ENCODE results near the gene TMEM184A. TPM values are rescaled to one million over a fixed set of nuclear protein-coding genes. Genes with fewer than 3 reads are reported as not detected.

The TMEM184A gene
- total and polyA plus RNA-seq, 2 experiments from 2014 or later, result 0.18 to 0.66 TPM

DNA sequence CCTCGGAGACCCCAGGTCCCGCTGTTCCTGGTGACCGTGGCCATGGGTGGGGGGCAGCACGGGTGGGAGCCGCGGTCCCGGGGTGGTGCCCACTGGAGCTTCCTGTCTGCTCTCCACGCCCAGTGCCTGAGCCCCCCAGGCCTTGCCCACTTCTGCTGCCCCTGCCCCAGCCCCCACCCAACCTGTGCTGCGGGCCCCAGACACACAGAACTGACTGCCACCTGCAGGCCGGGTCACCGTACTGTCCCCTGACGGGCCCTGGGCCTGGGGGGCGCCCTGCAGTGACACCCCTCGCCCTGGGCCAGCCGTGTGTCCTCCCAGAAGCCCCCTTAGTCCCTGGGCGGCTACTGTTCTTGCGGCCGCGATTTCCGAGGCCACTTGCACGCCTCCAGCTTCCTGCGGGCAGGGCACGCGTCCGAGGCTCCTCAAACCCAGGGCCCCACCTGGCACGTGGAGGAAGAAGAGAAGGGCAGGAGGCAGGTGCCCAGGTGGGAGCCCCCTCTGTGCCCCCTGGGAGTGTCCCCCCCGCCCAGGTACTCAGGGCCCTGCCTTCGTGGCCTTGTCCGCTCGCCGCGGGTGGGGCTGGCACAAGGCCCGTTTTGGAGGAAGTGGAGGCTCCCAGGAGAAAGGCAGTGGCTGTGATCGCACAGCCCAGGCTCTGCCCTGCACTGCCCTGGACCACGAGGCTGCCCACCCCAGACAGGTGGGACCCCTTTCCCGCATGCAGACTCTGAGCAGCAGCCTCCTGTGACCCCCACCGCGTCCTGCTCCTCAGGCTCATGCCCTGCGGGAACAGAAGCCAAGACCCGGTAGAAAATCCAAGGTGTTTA, 10.4 kb downstream of the TMEM184A start (continued):
- TF ChIP-seq, protein P1, sequence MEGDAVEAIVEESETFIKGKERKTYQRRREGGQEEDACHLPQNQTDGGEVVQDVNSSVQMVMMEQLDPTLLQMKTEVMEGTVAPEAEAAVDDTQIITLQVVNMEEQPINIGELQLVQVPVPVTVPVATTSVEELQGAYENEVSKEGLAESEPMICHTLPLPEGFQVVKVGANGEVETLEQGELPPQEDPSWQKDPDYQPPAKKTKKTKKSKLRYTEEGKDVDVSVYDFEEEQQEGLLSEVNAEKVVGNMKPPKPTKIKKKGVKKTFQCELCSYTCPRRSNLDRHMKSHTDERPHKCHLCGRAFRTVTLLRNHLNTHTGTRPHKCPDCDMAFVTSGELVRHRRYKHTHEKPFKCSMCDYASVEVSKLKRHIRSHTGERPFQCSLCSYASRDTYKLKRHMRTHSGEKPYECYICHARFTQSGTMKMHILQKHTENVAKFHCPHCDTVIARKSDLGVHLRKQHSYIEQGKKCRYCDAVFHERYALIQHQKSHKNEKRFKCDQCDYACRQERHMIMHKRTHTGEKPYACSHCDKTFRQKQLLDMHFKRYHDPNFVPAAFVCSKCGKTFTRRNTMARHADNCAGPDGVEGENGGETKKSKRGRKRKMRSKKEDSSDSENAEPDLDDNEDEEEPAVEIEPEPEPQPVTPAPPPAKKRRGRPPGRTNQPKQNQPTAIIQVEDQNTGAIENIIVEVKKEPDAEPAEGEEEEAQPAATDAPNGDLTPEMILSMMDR (conservative IDR thresholded peaks at IDR 0.05; ENCODE audit: low read depth in 2 of 2), result peak in 1 of 2 experiments; percentile 36; a peak in 2 of 4 replicates

DNA sequence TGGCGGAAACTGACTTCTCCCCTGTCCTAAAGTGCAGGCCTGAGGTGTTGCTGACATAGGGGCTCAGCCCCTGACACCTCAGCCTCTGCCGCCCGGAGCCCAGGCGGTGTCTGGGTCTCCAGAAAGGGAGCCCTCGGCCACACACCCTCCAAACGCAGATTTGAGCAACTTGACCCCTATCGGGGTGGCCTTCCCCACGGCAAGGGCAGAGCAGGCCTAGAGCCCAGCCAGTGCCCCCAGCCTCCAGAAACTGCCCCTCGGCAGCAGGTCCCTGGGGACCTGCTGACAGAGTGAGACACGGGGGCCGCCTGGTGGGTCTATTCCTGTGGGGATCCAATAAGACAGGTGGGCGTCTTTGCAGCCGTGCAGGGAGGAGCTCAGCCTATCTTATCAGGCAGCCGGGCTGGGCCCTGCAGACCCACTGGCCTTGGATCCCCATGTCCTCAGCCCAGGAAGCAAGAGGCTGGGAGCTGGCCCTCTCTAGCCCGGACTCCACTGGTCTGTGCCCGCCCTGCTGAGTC, 11.0 kb downstream of the TMEM184A start:
- Histone ChIP-seq H4K20me1 (replicated peaks; ENCODE audit: insufficient read depth) (no peaks in the 10 kb centered on the region), H3F3A (replicated peaks; ENCODE audit: low read depth) (no peaks in the 10 kb centered on the region), H3K79me2 (replicated peaks; ENCODE audit: insufficient read depth) (no peaks in the 10 kb centered on the region), H2AFZ (no peak overlapping the region), H3K4me3 (no peak overlapping the region), H3K36me3 (ENCODE audit: insufficient read depth) (no peaks in the 10 kb centered on the region), H3K4me1 (ENCODE audit: insufficient read depth) (no peaks in the 10 kb centered on the region), H3K9me2 (ENCODE audit: insufficient read depth) (no peaks in the 10 kb centered on the region), H3K27me3 (ENCODE audit: insufficient read depth) (no peaks in the 10 kb centered on the region), H3K27ac (ENCODE audit: low read depth) (no peak overlapping the region), H3K4me2 (no peak overlapping the region)
- H3K4me3 Mint-ChIP-seq, result no peak overlapping the region
- H3K4me1 Mint-ChIP-seq, result peaks cover 2% of the 10 kb centered on the region; the same call in 1 of the 3 replicates
- DNase-seq (ENCODE audit: low spot score), result no peak
- peaks cover 1% of the 10 kb centered on the region for H3K27me3 Mint-ChIP-seq (ENCODE audit: insufficient read depth, low read depth, poor library complexity)
- no peaks in the 10 kb centered on the region for H3K9me3 Mint-ChIP-seq
- H3K27ac Mint-ChIP-seq, result no peak overlapping the region
- no peak for ATAC-seq
- H3K36me3 Mint-ChIP-seq (ENCODE audit: low read depth), result no peaks in the 10 kb centered on the region
- TF ChIP-seq POLR2AphosphoS5 (IDR thresholded peaks at IDR 0.05; ENCODE audit: low read depth), result no peak
- no peak for TF ChIP-seq EZH2 (IDR thresholded peaks at IDR 0.05; ENCODE audit: low read depth, unreplicated experiment)
- TF ChIP-seq, protein P2, sequence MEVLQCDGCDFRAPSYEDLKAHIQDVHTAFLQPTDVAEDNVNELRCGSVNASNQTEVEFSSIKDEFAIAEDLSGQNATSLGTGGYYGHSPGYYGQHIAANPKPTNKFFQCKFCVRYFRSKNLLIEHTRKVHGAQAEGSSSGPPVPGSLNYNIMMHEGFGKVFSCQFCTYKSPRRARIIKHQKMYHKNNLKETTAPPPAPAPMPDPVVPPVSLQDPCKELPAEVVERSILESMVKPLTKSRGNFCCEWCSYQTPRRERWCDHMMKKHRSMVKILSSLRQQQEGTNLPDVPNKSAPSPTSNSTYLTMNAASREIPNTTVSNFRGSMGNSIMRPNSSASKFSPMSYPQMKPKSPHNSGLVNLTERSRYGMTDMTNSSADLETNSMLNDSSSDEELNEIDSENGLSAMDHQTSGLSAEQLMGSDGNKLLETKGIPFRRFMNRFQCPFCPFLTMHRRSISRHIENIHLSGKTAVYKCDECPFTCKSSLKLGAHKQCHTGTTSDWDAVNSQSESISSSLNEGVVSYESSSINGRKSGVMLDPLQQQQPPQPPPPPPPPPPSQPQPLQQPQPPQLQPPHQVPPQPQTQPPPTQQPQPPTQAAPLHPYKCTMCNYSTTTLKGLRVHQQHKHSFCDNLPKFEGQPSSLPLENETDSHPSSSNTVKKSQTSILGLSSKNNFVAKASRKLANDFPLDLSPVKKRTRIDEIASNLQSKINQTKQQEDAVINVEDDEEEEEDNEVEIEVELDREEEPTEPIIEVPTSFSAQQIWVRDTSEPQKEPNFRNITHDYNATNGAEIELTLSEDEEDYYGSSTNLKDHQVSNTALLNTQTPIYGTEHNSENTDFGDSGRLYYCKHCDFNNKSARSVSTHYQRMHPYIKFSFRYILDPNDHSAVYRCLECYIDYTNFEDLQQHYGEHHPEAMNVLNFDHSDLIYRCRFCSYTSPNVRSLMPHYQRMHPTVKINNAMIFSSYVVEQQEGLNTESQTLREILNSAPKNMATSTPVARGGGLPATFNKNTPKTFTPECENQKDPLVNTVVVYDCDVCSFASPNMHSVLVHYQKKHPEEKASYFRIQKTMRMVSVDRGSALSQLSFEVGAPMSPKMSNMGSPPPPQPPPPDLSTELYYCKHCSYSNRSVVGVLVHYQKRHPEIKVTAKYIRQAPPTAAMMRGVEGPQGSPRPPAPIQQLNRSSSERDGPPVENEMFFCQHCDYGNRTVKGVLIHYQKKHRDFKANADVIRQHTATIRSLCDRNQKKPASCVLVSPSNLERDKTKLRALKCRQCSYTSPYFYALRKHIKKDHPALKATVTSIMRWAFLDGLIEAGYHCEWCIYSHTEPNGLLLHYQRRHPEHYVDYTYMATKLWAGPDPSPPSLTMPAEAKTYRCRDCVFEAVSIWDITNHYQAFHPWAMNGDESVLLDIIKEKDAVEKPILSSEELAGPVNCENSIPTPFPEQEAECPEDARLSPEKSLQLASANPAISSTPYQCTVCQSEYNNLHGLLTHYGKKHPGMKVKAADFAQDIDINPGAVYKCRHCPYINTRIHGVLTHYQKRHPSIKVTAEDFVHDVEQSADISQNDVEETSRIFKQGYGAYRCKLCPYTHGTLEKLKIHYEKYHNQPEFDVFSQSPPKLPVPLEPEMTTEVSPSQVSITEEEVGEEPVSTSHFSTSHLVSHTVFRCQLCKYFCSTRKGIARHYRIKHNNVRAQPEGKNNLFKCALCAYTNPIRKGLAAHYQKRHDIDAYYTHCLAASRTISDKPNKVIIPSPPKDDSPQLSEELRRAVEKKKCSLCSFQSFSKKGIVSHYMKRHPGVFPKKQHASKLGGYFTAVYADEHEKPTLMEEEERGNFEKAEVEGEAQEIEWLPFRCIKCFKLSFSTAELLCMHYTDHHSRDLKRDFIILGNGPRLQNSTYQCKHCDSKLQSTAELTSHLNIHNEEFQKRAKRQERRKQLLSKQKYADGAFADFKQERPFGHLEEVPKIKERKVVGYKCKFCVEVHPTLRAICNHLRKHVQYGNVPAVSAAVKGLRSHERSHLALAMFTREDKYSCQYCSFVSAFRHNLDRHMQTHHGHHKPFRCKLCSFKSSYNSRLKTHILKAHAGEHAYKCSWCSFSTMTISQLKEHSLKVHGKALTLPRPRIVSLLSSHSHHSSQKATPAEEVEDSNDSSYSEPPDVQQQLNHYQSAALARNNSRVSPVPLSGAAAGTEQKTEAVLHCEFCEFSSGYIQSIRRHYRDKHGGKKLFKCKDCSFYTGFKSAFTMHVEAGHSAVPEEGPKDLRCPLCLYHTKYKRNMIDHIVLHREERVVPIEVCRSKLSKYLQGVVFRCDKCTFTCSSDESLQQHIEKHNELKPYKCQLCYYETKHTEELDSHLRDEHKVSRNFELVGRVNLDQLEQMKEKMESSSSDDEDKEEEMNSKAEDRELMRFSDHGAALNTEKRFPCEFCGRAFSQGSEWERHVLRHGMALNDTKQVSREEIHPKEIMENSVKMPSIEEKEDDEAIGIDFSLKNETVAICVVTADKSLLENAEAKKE (CRISPR knock-in tag; IDR thresholded peaks at IDR 0.05), result no peak
- TF ChIP-seq, protein P3, sequence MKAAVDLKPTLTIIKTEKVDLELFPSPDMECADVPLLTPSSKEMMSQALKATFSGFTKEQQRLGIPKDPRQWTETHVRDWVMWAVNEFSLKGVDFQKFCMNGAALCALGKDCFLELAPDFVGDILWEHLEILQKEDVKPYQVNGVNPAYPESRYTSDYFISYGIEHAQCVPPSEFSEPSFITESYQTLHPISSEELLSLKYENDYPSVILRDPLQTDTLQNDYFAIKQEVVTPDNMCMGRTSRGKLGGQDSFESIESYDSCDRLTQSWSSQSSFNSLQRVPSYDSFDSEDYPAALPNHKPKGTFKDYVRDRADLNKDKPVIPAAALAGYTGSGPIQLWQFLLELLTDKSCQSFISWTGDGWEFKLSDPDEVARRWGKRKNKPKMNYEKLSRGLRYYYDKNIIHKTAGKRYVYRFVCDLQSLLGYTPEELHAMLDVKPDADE (IDR thresholded peaks at IDR 0.05), result no peak
- TF ChIP-seq ZNF331 (CRISPR knock-in tag; IDR thresholded peaks at IDR 0.05; ENCODE audit: low read depth), result no peak
- no peak for TF ChIP-seq STAT1 (IDR thresholded peaks at IDR 0.05; ENCODE audit: unreplicated experiment)
- no peak for TF ChIP-seq EZH2phosphoT487 (IDR thresholded peaks at IDR 0.05; ENCODE audit: unreplicated experiment)
- TF ChIP-seq, protein P4, sequence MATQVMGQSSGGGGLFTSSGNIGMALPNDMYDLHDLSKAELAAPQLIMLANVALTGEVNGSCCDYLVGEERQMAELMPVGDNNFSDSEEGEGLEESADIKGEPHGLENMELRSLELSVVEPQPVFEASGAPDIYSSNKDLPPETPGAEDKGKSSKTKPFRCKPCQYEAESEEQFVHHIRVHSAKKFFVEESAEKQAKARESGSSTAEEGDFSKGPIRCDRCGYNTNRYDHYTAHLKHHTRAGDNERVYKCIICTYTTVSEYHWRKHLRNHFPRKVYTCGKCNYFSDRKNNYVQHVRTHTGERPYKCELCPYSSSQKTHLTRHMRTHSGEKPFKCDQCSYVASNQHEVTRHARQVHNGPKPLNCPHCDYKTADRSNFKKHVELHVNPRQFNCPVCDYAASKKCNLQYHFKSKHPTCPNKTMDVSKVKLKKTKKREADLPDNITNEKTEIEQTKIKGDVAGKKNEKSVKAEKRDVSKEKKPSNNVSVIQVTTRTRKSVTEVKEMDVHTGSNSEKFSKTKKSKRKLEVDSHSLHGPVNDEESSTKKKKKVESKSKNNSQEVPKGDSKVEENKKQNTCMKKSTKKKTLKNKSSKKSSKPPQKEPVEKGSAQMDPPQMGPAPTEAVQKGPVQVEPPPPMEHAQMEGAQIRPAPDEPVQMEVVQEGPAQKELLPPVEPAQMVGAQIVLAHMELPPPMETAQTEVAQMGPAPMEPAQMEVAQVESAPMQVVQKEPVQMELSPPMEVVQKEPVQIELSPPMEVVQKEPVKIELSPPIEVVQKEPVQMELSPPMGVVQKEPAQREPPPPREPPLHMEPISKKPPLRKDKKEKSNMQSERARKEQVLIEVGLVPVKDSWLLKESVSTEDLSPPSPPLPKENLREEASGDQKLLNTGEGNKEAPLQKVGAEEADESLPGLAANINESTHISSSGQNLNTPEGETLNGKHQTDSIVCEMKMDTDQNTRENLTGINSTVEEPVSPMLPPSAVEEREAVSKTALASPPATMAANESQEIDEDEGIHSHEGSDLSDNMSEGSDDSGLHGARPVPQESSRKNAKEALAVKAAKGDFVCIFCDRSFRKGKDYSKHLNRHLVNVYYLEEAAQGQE (IDR thresholded peaks at IDR 0.05; ENCODE audit: unreplicated experiment), result no peak
- no peak for TF ChIP-seq JUNB (IDR thresholded peaks at IDR 0.05; ENCODE audit: unreplicated experiment)
- TF ChIP-seq NANOG (IDR thresholded peaks at IDR 0.05; ENCODE audit: borderline replicate concordance), result no peak
